Ishikawa (cell line): Measurements from ENCODE around the gene MON2.

Experiments used
- CEBPB ChIP-seq: IDR thresholded peaks from 2 replicates; pipeline ENCODE4 v1.6.1; 2012
- EP300 ChIP-seq: IDR thresholded peaks from 2 replicates; pipeline ENCODE4 v1.6.1; 2012; ENCODE audit warnings: borderline replicate concordance
- NFIC ChIP-seq: IDR thresholded peaks from 2 replicates; pipeline ENCODE4 v1.6.1; 2012
- RAD21 ChIP-seq: IDR thresholded peaks from 2 replicates; pipeline ENCODE4 v1.6.1; 2012; ENCODE audit warnings: low read depth
- TCF12 ChIP-seq: IDR thresholded peaks from 2 replicates; pipeline ENCODE4 v1.6.1; 2012; ENCODE audit warnings: low read depth
- TEAD4 ChIP-seq: IDR thresholded peaks from 2 replicates; pipeline ENCODE4 v1.6.1; 2012
- TF ChIP-seq, protein P1 (sequence below): IDR thresholded peaks from 2 replicates; pipeline ENCODE4 v1.6.1; 2012

DNA sequence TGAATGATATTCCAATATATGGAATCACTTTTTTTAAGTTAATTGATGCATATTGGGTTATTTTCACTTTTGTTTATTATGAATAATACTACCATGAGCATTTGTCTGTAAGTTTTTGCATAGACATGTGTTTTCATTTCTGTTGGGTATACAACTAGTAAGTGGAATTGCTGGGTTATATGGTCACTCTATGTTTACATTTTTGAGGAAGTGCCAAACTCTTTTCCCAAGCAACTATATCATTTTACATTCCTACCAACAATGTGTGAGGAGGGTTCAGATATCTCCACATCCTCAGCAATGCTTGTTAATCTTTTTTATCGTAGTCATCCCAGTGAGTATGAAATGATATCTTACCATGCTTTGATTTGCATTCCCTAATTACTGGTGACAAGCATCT lies 64.0 kb downstream of the MON2 start:
- TF ChIP-seq TEAD4 (no peak), RAD21 (no peak), TCF12 (no peak), EP300 (no peak), CEBPB (no peak), NFIC (no peak)
- TF ChIP-seq, protein P1, sequence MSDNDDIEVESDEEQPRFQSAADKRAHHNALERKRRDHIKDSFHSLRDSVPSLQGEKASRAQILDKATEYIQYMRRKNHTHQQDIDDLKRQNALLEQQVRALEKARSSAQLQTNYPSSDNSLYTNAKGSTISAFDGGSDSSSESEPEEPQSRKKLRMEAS = no peak
